ENCODE results near the gene ROR2.

Gene ROR2

GRCh38 chr9:91714874-91715615 lies 235.0 kb downstream of the ROR2 start:
- Histone ChIP-seq H3K4me1 (no peaks in the 10 kb centered on the region), H3K36me3 (no peaks in the 10 kb centered on the region), H3K27me3 (no peaks in the 10 kb centered on the region), H3K9me3 (no peaks in the 10 kb centered on the region), H3K4me3 (ENCODE audit: low read depth, low read length) (no peak overlapping the region; the same call in 1 of the 2 replicates)
- TF ChIP-seq CTCF (IDR thresholded peaks at IDR 0.05; ENCODE audit: low read depth, low read length) = no peak
- DNase-seq = no peak

- peak; percentile 78 for DNase-seq
- TF ChIP-seq CTCF (IDR thresholded peaks at IDR 0.05; ENCODE audit: low read depth, low read length) = no peak
- H3K4me3 ChIP-seq (ENCODE audit: low read depth, low read length) = peak overlapping the region; percentile 50
- H3K27me3 ChIP-seq = no peaks in the 10 kb centered on the region
- no peaks in the 10 kb centered on the region for H3K9me3 ChIP-seq
- no peaks in the 10 kb centered on the region for H3K36me3 ChIP-seq
- H3K4me1 ChIP-seq = no peaks in the 10 kb centered on the region
Observed at GRCh38 chr9:91714020-91714806, 235.8 kb downstream of the ROR2 start.

- H3K4me3 ChIP-seq (ENCODE audit: low read depth, low read length) = no peak overlapping the region
- no peaks in the 10 kb centered on the region for H3K27me3 ChIP-seq
- DNase-seq = no peak
- H3K4me1 ChIP-seq = no peaks in the 10 kb centered on the region
- TF ChIP-seq CTCF (IDR thresholded peaks at IDR 0.05; ENCODE audit: low read depth, low read length) = no peak
- no peaks in the 10 kb centered on the region for H3K36me3 ChIP-seq
- no peaks in the 10 kb centered on the region for H3K9me3 ChIP-seq
Observed at GRCh38 chr9:91712811-91713210, 237.2 kb downstream of the ROR2 start.

- no peaks in the 10 kb centered on the region for H3K9me3 ChIP-seq
- DNase-seq = no peak
- no peak for TF ChIP-seq CTCF (IDR thresholded peaks at IDR 0.05; ENCODE audit: low read depth, low read length)
- no peaks in the 10 kb centered on the region for H3K27me3 ChIP-seq
- H3K4me3 ChIP-seq (ENCODE audit: low read depth, low read length) = no peak overlapping the region
- no peaks in the 10 kb centered on the region for H3K4me1 ChIP-seq
- no peaks in the 10 kb centered on the region for H3K36me3 ChIP-seq
Observed at GRCh38 chr9:91711755-91712601, 238.1 kb downstream of the ROR2 start.

GRCh38 chr9:91710158-91710557 lies 239.9 kb downstream of the ROR2 start:
- no peak for TF ChIP-seq CTCF (IDR thresholded peaks at IDR 0.05; ENCODE audit: low read depth, low read length)
- H3K36me3 ChIP-seq = no peaks in the 10 kb centered on the region
- no peaks in the 10 kb centered on the region for H3K27me3 ChIP-seq
- H3K4me1 ChIP-seq = no peaks in the 10 kb centered on the region
- DNase-seq = no peak
- H3K9me3 ChIP-seq = no peaks in the 10 kb centered on the region
- H3K4me3 ChIP-seq (ENCODE audit: low read depth, low read length) = no peak overlapping the region

Measured in BE2C (cell line).